Measurements from ENCODE around the gene NTNG1. TPM values are rescaled to one million over a fixed set of nuclear protein-coding genes. Genes with fewer than 3 reads are reported as not detected.

NTNG1 gene
- total and polyA plus RNA-seq, 9 donors, result 0.28 to 9.1 (median 0.97) TPM

GRCh38 chr1:107442551-107442950 lies 301.7 kb downstream of the NTNG1 start:
- 55 to 80% (median 69%) methylated on average over 1 of the region's 1 CpG for WGBS, 3 donors
- intact Hi-C loops (cut with DNase I), result no loop called here
- no peak for DNase-seq
- Histone ChIP-seq H3K9me3 (no peaks in the 10 kb centered on the region), H3K4me3 (no peak overlapping the region), H3K4me1 (ENCODE audit: insufficient read depth) (no peaks in the 10 kb centered on the region), H3K36me3 (no peaks in the 10 kb centered on the region), H3K27me3 (no peaks in the 10 kb centered on the region), H3K27ac (no peak overlapping the region)
- no peak for TF ChIP-seq POLR2A (IDR thresholded peaks at IDR 0.05)
- no peak for TF ChIP-seq EP300 (IDR thresholded peaks at IDR 0.05)
- no peak for TF ChIP-seq CTCF (IDR thresholded peaks at IDR 0.05)

GRCh38 chr1:107443027-107443426 lies 302.2 kb downstream of the NTNG1 start:
- WGBS, 3 donors, result 27 to 47% (median 39%) methylated on average over 5 of the region's 5 CpGs
- intact Hi-C loops (cut with DNase I), result no loop called here
- no peak for DNase-seq
- no peaks in the 10 kb centered on the region for H3K9me3 ChIP-seq
- no peak overlapping the region for H3K4me3 ChIP-seq
- H3K36me3 ChIP-seq, result no peaks in the 10 kb centered on the region
- H3K27ac ChIP-seq, result no peak overlapping the region
- TF ChIP-seq EP300 (IDR thresholded peaks at IDR 0.05), result no peak
- no peak for TF ChIP-seq POLR2A (IDR thresholded peaks at IDR 0.05)
- no peak for TF ChIP-seq CTCF (IDR thresholded peaks at IDR 0.05)
- no peaks in the 10 kb centered on the region for H3K27me3 ChIP-seq
- no peaks in the 10 kb centered on the region for H3K4me1 ChIP-seq (ENCODE audit: insufficient read depth)

- Histone ChIP-seq H3K4me3 (no peak overlapping the region), H3K9me3 (no peaks in the 10 kb centered on the region), H3K4me1 (ENCODE audit: insufficient read depth) (no peaks in the 10 kb centered on the region), H3K36me3 (no peaks in the 10 kb centered on the region), H3K27ac (no peak overlapping the region), H3K27me3 (no peaks in the 10 kb centered on the region)
- intact Hi-C loops (cut with DNase I), result no loop called here
- DNase-seq, result no peak
- TF ChIP-seq POLR2A (IDR thresholded peaks at IDR 0.05) (no peak), CTCF (IDR thresholded peaks at IDR 0.05) (no peak), EP300 (IDR thresholded peaks at IDR 0.05) (no peak)
- 55 to 76% (median 69%) methylated on average over 2 of the region's 2 CpGs for WGBS, 3 donors
These were observed 303.0 kb downstream of the NTNG1 start for GRCh38 chr1:107443860-107444259.

GRCh38 chr1:107444302-107444701 lies 303.5 kb downstream of the NTNG1 start:
- no peak for DNase-seq
- 67 to 95% (median 93%) methylated on average over 1 of the region's 1 CpG for WGBS, 3 donors
- intact Hi-C loops (cut with DNase I), result no loop called here
- Histone ChIP-seq H3K36me3 (no peaks in the 10 kb centered on the region), H3K9me3 (no peaks in the 10 kb centered on the region), H3K27ac (no peak overlapping the region), H3K27me3 (no peaks in the 10 kb centered on the region), H3K4me3 (no peak overlapping the region), H3K4me1 (ENCODE audit: insufficient read depth) (no peaks in the 10 kb centered on the region)
- TF ChIP-seq EP300 (IDR thresholded peaks at IDR 0.05) (no peak), CTCF (IDR thresholded peaks at IDR 0.05) (no peak)

- no peak overlapping the region for H3K27ac ChIP-seq
- H3K4me3 ChIP-seq, result no peak overlapping the region
- H3K27me3 ChIP-seq, result no peaks in the 10 kb centered on the region
- no peaks in the 10 kb centered on the region for H3K9me3 ChIP-seq
- WGBS, 3 donors, result 84 to 88% (median 88%) methylated on average over 3 of the region's 3 CpGs
- intact Hi-C loops (cut with DNase I), result no loop called here
- H3K36me3 ChIP-seq, result no peaks in the 10 kb centered on the region
- no peak for TF ChIP-seq POLR2A (IDR thresholded peaks at IDR 0.05)
- TF ChIP-seq EP300 (IDR thresholded peaks at IDR 0.05), result no peak
- TF ChIP-seq CTCF (IDR thresholded peaks at IDR 0.05), result no peak
- no peak for DNase-seq
- H3K4me1 ChIP-seq (ENCODE audit: insufficient read depth), result no peaks in the 10 kb centered on the region
These were observed 308.5 kb downstream of the NTNG1 start for GRCh38 chr1:107449326-107449725.

Measured in ovary (tissue), 9 donors.